ENCODE data around the gene CCDC82.

Gene CCDC82

GRCh38 chr11:96326959-96327358 lies 62.8 kb downstream of the CCDC82 start:
- Histone ChIP-seq H3K9me2 (replicated peaks; ENCODE audit: insufficient read depth, low read length) (no peaks in the 10 kb centered on the region), H3K4me2 (ENCODE audit: low read depth, low read length) (no peak overlapping the region), H3K4me3 (ENCODE audit: low read length) (no peak overlapping the region), H3K9ac (ENCODE audit: low read length) (no peak overlapping the region), H3K9me3 (replicated peaks; ENCODE audit: insufficient read depth, low read length) (no peaks in the 10 kb centered on the region), H3F3A (ENCODE audit: insufficient read depth, low read length) (no peaks in the 10 kb centered on the region), H3K36me3 (replicated peaks; ENCODE audit: insufficient read depth, low read length) (no peaks in the 10 kb centered on the region), H3K79me2 (ENCODE audit: low read length) (peaks cover 98% of the 10 kb centered on the region), H4K20me1 (ENCODE audit: insufficient read depth, low read length) (peaks cover 6% of the 10 kb centered on the region; the same call in 1 of the 2 replicates), H3K4me1 (ENCODE audit: low read length) (peaks cover 7% of the 10 kb centered on the region), H2AFZ (ENCODE audit: low read length) (no peak overlapping the region), H3K27ac (ENCODE audit: low read length) (no peak overlapping the region), H3K27me3 (replicated peaks; ENCODE audit: insufficient read depth, low read length) (no peaks in the 10 kb centered on the region)
- TF ChIP-seq EZH2 (optimal IDR thresholded peaks at IDR 0.05; ENCODE audit: low read depth, low read length) (no peak), EZH2phosphoT487 (IDR thresholded peaks at IDR 0.05; ENCODE audit: low read length) (no peak)
- TF ChIP-seq, protein P1, sequence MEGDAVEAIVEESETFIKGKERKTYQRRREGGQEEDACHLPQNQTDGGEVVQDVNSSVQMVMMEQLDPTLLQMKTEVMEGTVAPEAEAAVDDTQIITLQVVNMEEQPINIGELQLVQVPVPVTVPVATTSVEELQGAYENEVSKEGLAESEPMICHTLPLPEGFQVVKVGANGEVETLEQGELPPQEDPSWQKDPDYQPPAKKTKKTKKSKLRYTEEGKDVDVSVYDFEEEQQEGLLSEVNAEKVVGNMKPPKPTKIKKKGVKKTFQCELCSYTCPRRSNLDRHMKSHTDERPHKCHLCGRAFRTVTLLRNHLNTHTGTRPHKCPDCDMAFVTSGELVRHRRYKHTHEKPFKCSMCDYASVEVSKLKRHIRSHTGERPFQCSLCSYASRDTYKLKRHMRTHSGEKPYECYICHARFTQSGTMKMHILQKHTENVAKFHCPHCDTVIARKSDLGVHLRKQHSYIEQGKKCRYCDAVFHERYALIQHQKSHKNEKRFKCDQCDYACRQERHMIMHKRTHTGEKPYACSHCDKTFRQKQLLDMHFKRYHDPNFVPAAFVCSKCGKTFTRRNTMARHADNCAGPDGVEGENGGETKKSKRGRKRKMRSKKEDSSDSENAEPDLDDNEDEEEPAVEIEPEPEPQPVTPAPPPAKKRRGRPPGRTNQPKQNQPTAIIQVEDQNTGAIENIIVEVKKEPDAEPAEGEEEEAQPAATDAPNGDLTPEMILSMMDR (IDR thresholded peaks at IDR 0.05; ENCODE audit: low read length): no peak
- no peak for DNase-seq

GRCh38 chr11:96324912-96325311 lies 64.8 kb downstream of the CCDC82 start:
- H3K9ac ChIP-seq (ENCODE audit: low read length): no peak overlapping the region
- H3K4me3 ChIP-seq (ENCODE audit: low read length): no peak overlapping the region
- no peaks in the 10 kb centered on the region for H3K9me2 ChIP-seq (replicated peaks; ENCODE audit: insufficient read depth, low read length)
- H2AFZ ChIP-seq (ENCODE audit: low read length): no peak overlapping the region
- peaks cover 100% of the 10 kb centered on the region for H3K79me2 ChIP-seq (ENCODE audit: low read length)
- DNase-seq: no peak
- H4K20me1 ChIP-seq (ENCODE audit: insufficient read depth, low read length): 0 out of 2 replicates have a peak, but pooled peaks cover 6% of the 10 kb centered on the region
- no peaks in the 10 kb centered on the region for H3F3A ChIP-seq (ENCODE audit: insufficient read depth, low read length)
- no peaks in the 10 kb centered on the region for H3K4me1 ChIP-seq (ENCODE audit: low read length)
- H3K4me2 ChIP-seq (ENCODE audit: low read depth, low read length): no peak overlapping the region
- no peaks in the 10 kb centered on the region for H3K27me3 ChIP-seq (replicated peaks; ENCODE audit: insufficient read depth, low read length)
- TF ChIP-seq EZH2 (optimal IDR thresholded peaks at IDR 0.05; ENCODE audit: low read depth, low read length) (no peak), EZH2phosphoT487 (IDR thresholded peaks at IDR 0.05; ENCODE audit: low read length) (no peak)
- TF ChIP-seq, protein P1 (IDR thresholded peaks at IDR 0.05; ENCODE audit: low read length): no peak
- H3K36me3 ChIP-seq (replicated peaks; ENCODE audit: insufficient read depth, low read length): no peaks in the 10 kb centered on the region
- no peak overlapping the region for H3K27ac ChIP-seq (ENCODE audit: low read length)
- no peaks in the 10 kb centered on the region for H3K9me3 ChIP-seq (replicated peaks; ENCODE audit: insufficient read depth, low read length)

DNA sequence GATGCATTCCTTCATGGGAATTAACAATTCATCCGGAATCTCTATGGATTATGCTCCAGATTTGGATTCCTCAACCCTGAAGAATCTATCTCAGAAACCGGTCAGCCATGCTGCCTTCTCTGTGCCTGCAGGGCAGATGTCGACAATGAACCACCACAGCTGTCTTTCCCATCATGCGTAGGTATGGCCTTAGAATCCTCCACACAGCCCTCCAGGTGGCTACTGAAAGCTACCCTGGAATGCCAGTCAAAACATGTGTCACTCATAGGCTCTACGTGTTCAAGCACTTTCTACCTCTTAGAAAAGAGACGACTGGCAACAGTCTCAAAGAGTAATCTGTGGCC lies 66.1 kb downstream of the CCDC82 start:
- H3K27ac ChIP-seq (ENCODE audit: low read length): no peak overlapping the region
- H3K4me1 ChIP-seq (ENCODE audit: low read length): peaks cover 5% of the 10 kb centered on the region
- no peak overlapping the region for H3K4me3 ChIP-seq (ENCODE audit: low read length)
- no peaks in the 10 kb centered on the region for H3K36me3 ChIP-seq (replicated peaks; ENCODE audit: insufficient read depth, low read length)
- no peaks in the 10 kb centered on the region for H3K27me3 ChIP-seq (replicated peaks; ENCODE audit: insufficient read depth, low read length)
- no peak for DNase-seq
- 0 out of 2 replicates have a peak, but pooled peaks cover 3% of the 10 kb centered on the region for H3F3A ChIP-seq (ENCODE audit: insufficient read depth, low read length)
- no peak for TF ChIP-seq EZH2phosphoT487 (IDR thresholded peaks at IDR 0.05; ENCODE audit: low read length)
- TF ChIP-seq EZH2 (optimal IDR thresholded peaks at IDR 0.05; ENCODE audit: low read depth, low read length): no peak
- TF ChIP-seq, protein P1 (IDR thresholded peaks at IDR 0.05; ENCODE audit: low read length): no peak
- H3K9me2 ChIP-seq (replicated peaks; ENCODE audit: insufficient read depth, low read length): no peaks in the 10 kb centered on the region
- H3K4me2 ChIP-seq (ENCODE audit: low read depth, low read length): no peak overlapping the region
- no peak overlapping the region for H3K9ac ChIP-seq (ENCODE audit: low read length)
- peaks cover 100% of the 10 kb centered on the region for H3K79me2 ChIP-seq (ENCODE audit: low read length)
- no peaks in the 10 kb centered on the region for H3K9me3 ChIP-seq (replicated peaks; ENCODE audit: insufficient read depth, low read length)
- 0 out of 2 replicates have a peak, but pooled peaks cover 6% of the 10 kb centered on the region for H4K20me1 ChIP-seq (ENCODE audit: insufficient read depth, low read length)
- H2AFZ ChIP-seq (ENCODE audit: low read length): no peak overlapping the region
